NCI-H1417 treated with DMSO at 0.1 percent for 48 hours (cell line): ENCODE results near the gene MFSD1.

Source experiments
- DNase-seq: peaks from one replicate; lab custom pipeline; 2025; lab: John Stamatoyannopoulos, UW

The MFSD1 gene

GRCh38 chr3:158810823-158811724 lies 9.2 kb downstream of the MFSD1 start:
- DNase-seq = no peak

GRCh38 chr3:158819282-158819681 lies 17.4 kb downstream of the MFSD1 start:
- no peak for DNase-seq

GRCh38 chr3:158820521-158820920 lies 18.7 kb downstream of the MFSD1 start:
- no peak for DNase-seq

- DNase-seq = no peak
Observed at GRCh38 chr3:158821847-158822246, 20.0 kb downstream of the MFSD1 start.

GRCh38 chr3:158823426-158823825 lies 21.6 kb downstream of the MFSD1 start:
- DNase-seq = no peak

GRCh38 chr3:158827773-158828172 lies 25.9 kb downstream of the MFSD1 start:
- DNase-seq = no peak

- DNase-seq = no peak
Observed at GRCh38 chr3:158830391-158830790, 28.5 kb downstream of the MFSD1 start.

- no peak for DNase-seq
Observed at GRCh38 chr3:158831861-158832260, 30.0 kb downstream of the MFSD1 start.

GRCh38 chr3:158835631-158836030 lies 33.8 kb downstream of the MFSD1 start:
- no peak for DNase-seq

GRCh38 chr3:158836312-158836711 lies 34.5 kb downstream of the MFSD1 start:
- DNase-seq = no peak

- no peak for DNase-seq
Observed at GRCh38 chr3:158837240-158837639, 35.4 kb downstream of the MFSD1 start.

GRCh38 chr3:158839966-158840365 lies 38.1 kb downstream of the MFSD1 start:
- DNase-seq = no peak

- DNase-seq = no peak
Observed at GRCh38 chr3:158841387-158841786, 39.5 kb downstream of the MFSD1 start.

- no peak for DNase-seq
Observed at GRCh38 chr3:158842976-158843375, 41.1 kb downstream of the MFSD1 start.

- no peak for DNase-seq
Observed at GRCh38 chr3:158845765-158846350, 44.0 kb downstream of the MFSD1 start.

GRCh38 chr3:158846803-158847451 lies 45.1 kb downstream of the MFSD1 start:
- DNase-seq = no peak

- no peak for DNase-seq
Observed at GRCh38 chr3:158847452-158847821, 45.6 kb downstream of the MFSD1 start.

GRCh38 chr3:158847885-158848284 lies 46.0 kb downstream of the MFSD1 start:
- DNase-seq = no peak

- DNase-seq = no peak
Observed at GRCh38 chr3:158849757-158850156, 47.9 kb downstream of the MFSD1 start.

GRCh38 chr3:158859362-158859761 lies 57.5 kb downstream of the MFSD1 start:
- no peak for DNase-seq

- no peak for DNase-seq
Observed at GRCh38 chr3:158863247-158863646, 61.4 kb downstream of the MFSD1 start.

GRCh38 chr3:158864492-158864891 lies 62.6 kb downstream of the MFSD1 start:
- no peak for DNase-seq

GRCh38 chr3:158875700-158876099 lies 73.8 kb downstream of the MFSD1 start:
- no peak for DNase-seq
